Measurements from ENCODE around the gene LRRC8A.
A peak's percentile ranks its signal among the peaks of the same experiment; 100 is the strongest.

Gene LRRC8A

DNA sequence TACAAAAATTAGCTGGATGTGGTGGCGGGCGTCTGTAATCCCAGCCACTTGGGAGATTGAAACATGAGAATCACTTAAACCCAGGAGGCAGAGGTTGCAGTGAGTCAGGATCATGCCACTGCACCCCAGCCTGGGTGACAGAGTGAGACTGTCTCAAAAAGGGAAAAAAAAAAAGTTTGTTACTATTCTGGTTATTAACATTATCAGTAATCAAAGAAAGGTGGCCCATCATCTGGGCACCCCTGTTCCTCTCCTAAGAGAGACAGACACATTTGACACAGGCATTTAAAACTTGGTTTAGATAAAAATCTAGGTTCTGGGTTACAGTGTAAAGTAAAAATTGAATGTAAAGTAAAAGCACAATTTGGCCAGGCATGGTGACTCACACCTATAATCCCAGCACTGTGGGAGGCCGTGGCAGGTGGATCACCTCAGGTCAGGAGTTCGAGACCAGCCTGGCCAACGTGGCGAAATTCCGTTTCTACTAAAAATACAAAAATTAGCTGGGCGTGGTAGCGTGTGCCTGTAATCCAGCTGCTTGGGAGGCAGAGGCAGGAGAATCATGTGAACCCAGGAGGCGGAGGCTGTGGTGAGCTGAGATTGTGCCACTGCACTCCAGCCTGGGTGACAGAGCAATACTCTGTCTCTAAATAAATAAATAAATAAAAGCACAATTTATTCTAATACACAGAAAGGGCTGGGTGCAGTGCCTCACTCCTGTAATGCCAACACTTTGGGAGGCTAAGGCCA, 22.1 kb downstream of the LRRC8A start:
- H3K4me3 ChIP-seq (ENCODE audit: low read depth, low read length): no peak overlapping the region
- H3K9me3 ChIP-seq (ENCODE audit: control insufficient read depth, insufficient read depth, low read depth, low read length): no peaks in the 10 kb centered on the region
- peak; percentile 61 for TF ChIP-seq MYNN (tag by site-specific recombination; IDR thresholded peaks at IDR 0.05; ENCODE audit: borderline replicate concordance)
- TF ChIP-seq, protein P1, sequence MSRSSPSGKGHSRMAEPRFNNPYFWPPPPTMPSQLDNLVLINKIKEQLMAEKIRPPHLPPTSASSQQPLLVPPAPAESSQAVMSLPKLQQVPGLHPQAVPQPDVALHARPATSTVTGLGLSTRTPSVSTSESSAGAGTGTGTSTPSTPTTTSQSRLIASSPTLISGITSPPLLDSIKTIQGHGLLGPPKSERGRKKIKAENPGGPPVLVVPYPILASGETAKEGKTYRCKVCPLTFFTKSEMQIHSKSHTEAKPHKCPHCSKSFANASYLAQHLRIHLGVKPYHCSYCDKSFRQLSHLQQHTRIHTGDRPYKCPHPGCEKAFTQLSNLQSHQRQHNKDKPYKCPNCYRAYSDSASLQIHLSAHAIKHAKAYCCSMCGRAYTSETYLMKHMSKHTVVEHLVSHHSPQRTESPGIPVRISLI (tag by site-specific recombination; IDR thresholded peaks at IDR 0.05): peak; percentile 81
- TF ChIP-seq, protein P2, sequence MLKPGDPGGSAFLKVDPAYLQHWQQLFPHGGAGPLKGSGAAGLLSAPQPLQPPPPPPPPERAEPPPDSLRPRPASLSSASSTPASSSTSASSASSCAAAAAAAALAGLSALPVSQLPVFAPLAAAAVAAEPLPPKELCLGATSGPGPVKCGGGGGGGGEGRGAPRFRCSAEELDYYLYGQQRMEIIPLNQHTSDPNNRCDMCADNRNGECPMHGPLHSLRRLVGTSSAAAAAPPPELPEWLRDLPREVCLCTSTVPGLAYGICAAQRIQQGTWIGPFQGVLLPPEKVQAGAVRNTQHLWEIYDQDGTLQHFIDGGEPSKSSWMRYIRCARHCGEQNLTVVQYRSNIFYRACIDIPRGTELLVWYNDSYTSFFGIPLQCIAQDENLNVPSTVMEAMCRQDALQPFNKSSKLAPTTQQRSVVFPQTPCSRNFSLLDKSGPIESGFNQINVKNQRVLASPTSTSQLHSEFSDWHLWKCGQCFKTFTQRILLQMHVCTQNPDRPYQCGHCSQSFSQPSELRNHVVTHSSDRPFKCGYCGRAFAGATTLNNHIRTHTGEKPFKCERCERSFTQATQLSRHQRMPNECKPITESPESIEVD (tag by site-specific recombination; IDR thresholded peaks at IDR 0.05): peak; percentile 39; the same call in 1 of the 2 replicates
- peak; percentile 71 for TF ChIP-seq ZEB2 (tag by site-specific recombination; IDR thresholded peaks at IDR 0.05)
- peak; percentile 27; the same call in 1 of the 2 replicates for TF ChIP-seq OSR2 (tag by site-specific recombination; IDR thresholded peaks at IDR 0.05)
- TF ChIP-seq ZSCAN16 (tag by site-specific recombination; IDR thresholded peaks at IDR 0.05): no peak
- 0 out of 2 replicates have a peak, but pooled peaks have one; percentile 10 for TF ChIP-seq ZNF600 (tag by site-specific recombination; IDR thresholded peaks at IDR 0.05)
- TF ChIP-seq, protein P3, sequence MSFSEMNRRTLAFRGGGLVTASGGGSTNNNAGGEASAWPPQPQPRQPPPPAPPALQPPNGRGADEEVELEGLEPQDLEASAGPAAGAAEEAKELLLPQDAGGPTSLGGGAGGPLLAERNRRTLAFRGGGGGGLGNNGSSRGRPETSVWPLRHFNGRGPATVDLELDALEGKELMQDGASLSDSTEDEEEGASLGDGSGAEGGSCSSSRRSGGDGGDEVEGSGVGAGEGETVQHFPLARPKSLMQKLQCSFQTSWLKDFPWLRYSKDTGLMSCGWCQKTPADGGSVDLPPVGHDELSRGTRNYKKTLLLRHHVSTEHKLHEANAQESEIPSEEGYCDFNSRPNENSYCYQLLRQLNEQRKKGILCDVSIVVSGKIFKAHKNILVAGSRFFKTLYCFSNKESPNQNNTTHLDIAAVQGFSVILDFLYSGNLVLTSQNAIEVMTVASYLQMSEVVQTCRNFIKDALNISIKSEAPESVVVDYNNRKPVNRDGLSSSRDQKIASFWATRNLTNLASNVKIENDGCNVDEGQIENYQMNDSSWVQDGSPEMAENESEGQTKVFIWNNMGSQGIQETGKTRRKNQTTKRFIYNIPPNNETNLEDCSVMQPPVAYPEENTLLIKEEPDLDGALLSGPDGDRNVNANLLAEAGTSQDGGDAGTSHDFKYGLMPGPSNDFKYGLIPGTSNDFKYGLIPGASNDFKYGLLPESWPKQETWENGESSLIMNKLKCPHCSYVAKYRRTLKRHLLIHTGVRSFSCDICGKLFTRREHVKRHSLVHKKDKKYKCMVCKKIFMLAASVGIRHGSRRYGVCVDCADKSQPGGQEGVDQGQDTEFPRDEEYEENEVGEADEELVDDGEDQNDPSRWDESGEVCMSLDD (tag by site-specific recombination; IDR thresholded peaks at IDR 0.05): no peak
- TF ChIP-seq ZNF366 (tag by site-specific recombination; conservative IDR thresholded peaks at IDR 0.05): peak; percentile 55
- TF ChIP-seq SP7 (tag by site-specific recombination; IDR thresholded peaks at IDR 0.05): peak; percentile 71; the same call in 1 of the 2 replicates
- TF ChIP-seq ZNF629 (tag by site-specific recombination; IDR thresholded peaks at IDR 0.05): peak; percentile 37; the same call in 1 of the 2 replicates
- TF ChIP-seq ZNF266 (tag by site-specific recombination; IDR thresholded peaks at IDR 0.05; ENCODE audit: low read depth): no peak
- TF ChIP-seq PRDM1 (tag by site-specific recombination; IDR thresholded peaks at IDR 0.05): peak; percentile 62; the same call in 1 of the 2 replicates
- TF ChIP-seq, protein P4, sequence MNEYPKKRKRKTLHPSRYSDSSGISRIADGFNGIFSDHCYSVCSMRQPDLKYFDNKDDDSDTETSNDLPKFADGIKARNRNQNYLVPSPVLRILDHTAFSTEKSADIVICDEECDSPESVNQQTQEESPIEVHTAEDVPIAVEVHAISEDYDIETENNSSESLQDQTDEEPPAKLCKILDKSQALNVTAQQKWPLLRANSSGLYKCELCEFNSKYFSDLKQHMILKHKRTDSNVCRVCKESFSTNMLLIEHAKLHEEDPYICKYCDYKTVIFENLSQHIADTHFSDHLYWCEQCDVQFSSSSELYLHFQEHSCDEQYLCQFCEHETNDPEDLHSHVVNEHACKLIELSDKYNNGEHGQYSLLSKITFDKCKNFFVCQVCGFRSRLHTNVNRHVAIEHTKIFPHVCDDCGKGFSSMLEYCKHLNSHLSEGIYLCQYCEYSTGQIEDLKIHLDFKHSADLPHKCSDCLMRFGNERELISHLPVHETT (tag by site-specific recombination; IDR thresholded peaks at IDR 0.05): peak; percentile 61; the same call in 1 of the 2 replicates
- 0 out of 2 replicates have a peak, but pooled peaks have one; percentile 21 for TF ChIP-seq KLF8 (tag by site-specific recombination; IDR thresholded peaks at IDR 0.05)
- TF ChIP-seq, protein P5, sequence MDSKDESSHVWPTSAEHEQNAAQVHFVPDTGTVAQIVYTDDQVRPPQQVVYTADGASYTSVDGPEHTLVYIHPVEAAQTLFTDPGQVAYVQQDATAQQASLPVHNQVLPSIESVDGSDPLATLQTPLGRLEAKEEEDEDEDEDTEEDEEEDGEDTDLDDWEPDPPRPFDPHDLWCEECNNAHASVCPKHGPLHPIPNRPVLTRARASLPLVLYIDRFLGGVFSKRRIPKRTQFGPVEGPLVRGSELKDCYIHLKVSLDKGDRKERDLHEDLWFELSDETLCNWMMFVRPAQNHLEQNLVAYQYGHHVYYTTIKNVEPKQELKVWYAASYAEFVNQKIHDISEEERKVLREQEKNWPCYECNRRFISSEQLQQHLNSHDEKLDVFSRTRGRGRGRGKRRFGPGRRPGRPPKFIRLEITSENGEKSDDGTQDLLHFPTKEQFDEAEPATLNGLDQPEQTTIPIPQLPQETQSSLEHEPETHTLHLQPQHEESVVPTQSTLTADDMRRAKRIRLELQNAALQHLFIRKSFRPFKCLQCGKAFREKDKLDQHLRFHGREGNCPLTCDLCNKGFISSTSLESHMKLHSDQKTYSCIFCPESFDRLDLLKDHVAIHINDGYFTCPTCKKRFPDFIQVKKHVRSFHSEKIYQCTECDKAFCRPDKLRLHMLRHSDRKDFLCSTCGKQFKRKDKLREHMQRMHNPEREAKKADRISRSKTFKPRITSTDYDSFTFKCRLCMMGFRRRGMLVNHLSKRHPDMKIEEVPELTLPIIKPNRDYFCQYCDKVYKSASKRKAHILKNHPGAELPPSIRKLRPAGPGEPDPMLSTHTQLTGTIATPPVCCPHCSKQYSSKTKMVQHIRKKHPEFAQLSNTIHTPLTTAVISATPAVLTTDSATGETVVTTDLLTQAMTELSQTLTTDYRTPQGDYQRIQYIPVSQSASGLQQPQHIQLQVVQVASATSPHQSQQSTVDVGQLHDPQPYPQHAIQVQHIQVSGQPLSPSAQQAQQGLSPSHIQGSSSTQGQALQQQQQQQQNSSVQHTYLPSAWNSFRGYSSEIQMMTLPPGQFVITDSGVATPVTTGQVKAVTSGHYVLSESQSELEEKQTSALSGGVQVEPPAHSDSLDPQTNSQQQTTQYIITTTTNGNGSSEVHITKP (tag by site-specific recombination; IDR thresholded peaks at IDR 0.05): peak; percentile 85
- TF ChIP-seq ZSCAN23 (tag by site-specific recombination; IDR thresholded peaks at IDR 0.05): 0 out of 2 replicates have a peak, but pooled peaks have one; percentile 21
- no peak for TF ChIP-seq ZNF626 (tag by site-specific recombination; IDR thresholded peaks at IDR 0.05)
- TF ChIP-seq, protein P6, sequence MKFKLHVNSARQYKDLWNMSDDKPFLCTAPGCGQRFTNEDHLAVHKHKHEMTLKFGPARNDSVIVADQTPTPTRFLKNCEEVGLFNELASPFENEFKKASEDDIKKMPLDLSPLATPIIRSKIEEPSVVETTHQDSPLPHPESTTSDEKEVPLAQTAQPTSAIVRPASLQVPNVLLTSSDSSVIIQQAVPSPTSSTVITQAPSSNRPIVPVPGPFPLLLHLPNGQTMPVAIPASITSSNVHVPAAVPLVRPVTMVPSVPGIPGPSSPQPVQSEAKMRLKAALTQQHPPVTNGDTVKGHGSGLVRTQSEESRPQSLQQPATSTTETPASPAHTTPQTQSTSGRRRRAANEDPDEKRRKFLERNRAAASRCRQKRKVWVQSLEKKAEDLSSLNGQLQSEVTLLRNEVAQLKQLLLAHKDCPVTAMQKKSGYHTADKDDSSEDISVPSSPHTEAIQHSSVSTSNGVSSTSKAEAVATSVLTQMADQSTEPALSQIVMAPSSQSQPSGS (tag by site-specific recombination; IDR thresholded peaks at IDR 0.05; ENCODE audit: low read depth): no peak
- TF ChIP-seq BCL11A (tag by site-specific recombination; IDR thresholded peaks at IDR 0.05; ENCODE audit: low read depth): peak; percentile 46; the same call in 1 of the 2 replicates
- TF ChIP-seq GLIS1 (tag by site-specific recombination; IDR thresholded peaks at IDR 0.05): peak; percentile 90
- 0 out of 2 replicates have a peak, but pooled peaks have one; percentile 7 for TF ChIP-seq ZFHX2 (tag by site-specific recombination; conservative IDR thresholded peaks at IDR 0.05)
- H3K27ac ChIP-seq (ENCODE audit: extremely low read depth, low read depth, low read length): no peak overlapping the region
- ChIA-PET CTCF (interaction anchor here (0.6 kb wide), 1 partner anchor 114 kb away, joined by 3 read pairs; no protein-coding TSS in a partner anchor), POLR2A (interaction anchor here (0.6 to 0.9 kb wide), 2 partner anchors 8 to 14 kb away, joined by 3 to 4 read pairs; no protein-coding TSS in a partner anchor)
- H3K4me1 ChIP-seq (ENCODE audit: control insufficient read depth, insufficient read depth, low read length): no peaks in the 10 kb centered on the region
- H3K36me3 ChIP-seq (ENCODE audit: control insufficient read depth in 2 of 2, insufficient read depth in 1 of 2, low read length in 2 of 2): peaks cover 0 to 32% of the 10 kb centered on the region in 2 experiments; a peak in 1 of 3 replicates

All from HEK293 (cell line).